ENCODE measurements around the gene RAB11FIP2. TPM values are rescaled to one million over a fixed set of nuclear protein-coding genes. Genes with fewer than 3 reads are reported as not detected.
A peak's percentile ranks its signal among the peaks of the same experiment; 100 is the strongest.

RAB11FIP2 gene
- total RNA-seq, 1 experiment from 2014 or later = 12.2 TPM

DNA sequence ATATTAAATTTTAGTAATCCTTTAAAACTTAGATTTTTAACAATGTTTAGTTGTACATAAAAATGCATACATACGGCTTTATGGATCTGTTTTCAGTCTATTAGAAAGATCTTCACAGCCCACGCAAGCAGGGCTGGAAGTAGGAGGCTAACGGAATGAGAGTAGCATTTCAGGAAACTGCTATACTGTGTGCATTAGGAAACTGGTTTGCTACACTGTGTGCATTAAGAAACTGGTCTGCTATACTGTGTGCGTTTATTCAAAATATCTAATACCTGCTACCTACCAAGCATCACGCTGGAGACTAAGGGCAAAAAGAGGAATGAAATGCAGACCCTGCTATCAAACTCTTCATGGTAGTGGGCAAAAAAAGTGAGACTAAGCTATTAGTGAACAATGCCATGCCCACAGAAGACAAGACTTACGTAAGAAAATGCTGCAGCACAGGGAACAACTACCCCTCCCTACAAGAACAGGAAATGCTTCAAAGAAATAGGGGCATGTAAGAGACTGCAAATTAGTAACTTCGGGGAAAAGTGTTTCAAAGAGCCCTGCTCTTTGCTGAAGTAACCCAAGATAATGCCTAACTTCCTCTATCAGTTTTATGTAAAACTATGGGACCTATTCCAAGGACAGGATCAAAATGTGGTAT lies 11.3 kb downstream of the RAB11FIP2 start:
- TF ChIP-seq KAT7 (CRISPR knock-in tag; IDR thresholded peaks at IDR 0.05; ENCODE audit: borderline replicate concordance) = no peak
- TF ChIP-seq, protein P1, sequence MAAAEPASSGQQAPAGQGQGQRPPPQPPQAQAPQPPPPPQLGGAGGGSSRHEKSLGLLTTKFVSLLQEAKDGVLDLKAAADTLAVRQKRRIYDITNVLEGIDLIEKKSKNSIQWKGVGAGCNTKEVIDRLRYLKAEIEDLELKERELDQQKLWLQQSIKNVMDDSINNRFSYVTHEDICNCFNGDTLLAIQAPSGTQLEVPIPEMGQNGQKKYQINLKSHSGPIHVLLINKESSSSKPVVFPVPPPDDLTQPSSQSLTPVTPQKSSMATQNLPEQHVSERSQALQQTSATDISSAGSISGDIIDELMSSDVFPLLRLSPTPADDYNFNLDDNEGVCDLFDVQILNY (CRISPR knock-in tag; IDR thresholded peaks at IDR 0.05) = no peak
- TF ChIP-seq, protein P2, sequence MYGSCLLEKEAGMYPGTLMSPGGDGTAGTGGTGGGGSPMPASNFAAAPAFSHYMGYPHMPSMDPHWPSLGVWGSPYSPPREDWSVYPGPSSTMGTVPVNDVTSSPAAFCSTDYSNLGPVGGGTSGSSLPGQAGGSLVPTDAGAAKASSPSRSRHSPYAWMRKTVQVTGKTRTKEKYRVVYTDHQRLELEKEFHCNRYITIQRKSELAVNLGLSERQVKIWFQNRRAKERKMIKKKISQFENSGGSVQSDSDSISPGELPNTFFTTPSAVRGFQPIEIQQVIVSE (CRISPR knock-in tag; IDR thresholded peaks at IDR 0.05; ENCODE audit: borderline replicate concordance) = no peak
- no peak for TF ChIP-seq NFATC4 (CRISPR knock-in tag; IDR thresholded peaks at IDR 0.05)
- no peak for TF ChIP-seq ZNF416 (CRISPR knock-in tag; IDR thresholded peaks at IDR 0.05)
- no peak for TF ChIP-seq NR1H2 (CRISPR knock-in tag; IDR thresholded peaks at IDR 0.05)
- TF ChIP-seq, protein P3, sequence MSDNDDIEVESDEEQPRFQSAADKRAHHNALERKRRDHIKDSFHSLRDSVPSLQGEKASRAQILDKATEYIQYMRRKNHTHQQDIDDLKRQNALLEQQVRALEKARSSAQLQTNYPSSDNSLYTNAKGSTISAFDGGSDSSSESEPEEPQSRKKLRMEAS (CRISPR knock-in tag; IDR thresholded peaks at IDR 0.05) = no peak
- TF ChIP-seq, protein P4, sequence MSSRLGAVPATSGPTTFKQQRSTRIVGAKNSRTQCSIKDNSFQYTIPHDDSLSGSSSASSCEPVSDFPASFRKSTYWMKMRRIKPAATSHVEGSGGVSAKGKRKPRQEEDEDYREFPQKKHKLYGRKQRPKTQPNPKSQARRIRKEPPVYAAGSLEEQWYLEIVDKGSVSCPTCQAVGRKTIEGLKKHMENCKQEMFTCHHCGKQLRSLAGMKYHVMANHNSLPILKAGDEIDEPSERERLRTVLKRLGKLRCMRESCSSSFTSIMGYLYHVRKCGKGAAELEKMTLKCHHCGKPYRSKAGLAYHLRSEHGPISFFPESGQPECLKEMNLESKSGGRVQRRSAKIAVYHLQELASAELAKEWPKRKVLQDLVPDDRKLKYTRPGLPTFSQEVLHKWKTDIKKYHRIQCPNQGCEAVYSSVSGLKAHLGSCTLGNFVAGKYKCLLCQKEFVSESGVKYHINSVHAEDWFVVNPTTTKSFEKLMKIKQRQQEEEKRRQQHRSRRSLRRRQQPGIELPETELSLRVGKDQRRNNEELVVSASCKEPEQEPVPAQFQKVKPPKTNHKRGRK (CRISPR knock-in tag; IDR thresholded peaks at IDR 0.05; ENCODE audit: borderline replicate concordance) = no peak
- TF ChIP-seq RELA (CRISPR knock-in tag; IDR thresholded peaks at IDR 0.05; ENCODE audit: borderline replicate concordance) = no peak
- TF ChIP-seq FOXK1 (CRISPR knock-in tag; IDR thresholded peaks at IDR 0.05) = no peak
- TF ChIP-seq, protein P5, sequence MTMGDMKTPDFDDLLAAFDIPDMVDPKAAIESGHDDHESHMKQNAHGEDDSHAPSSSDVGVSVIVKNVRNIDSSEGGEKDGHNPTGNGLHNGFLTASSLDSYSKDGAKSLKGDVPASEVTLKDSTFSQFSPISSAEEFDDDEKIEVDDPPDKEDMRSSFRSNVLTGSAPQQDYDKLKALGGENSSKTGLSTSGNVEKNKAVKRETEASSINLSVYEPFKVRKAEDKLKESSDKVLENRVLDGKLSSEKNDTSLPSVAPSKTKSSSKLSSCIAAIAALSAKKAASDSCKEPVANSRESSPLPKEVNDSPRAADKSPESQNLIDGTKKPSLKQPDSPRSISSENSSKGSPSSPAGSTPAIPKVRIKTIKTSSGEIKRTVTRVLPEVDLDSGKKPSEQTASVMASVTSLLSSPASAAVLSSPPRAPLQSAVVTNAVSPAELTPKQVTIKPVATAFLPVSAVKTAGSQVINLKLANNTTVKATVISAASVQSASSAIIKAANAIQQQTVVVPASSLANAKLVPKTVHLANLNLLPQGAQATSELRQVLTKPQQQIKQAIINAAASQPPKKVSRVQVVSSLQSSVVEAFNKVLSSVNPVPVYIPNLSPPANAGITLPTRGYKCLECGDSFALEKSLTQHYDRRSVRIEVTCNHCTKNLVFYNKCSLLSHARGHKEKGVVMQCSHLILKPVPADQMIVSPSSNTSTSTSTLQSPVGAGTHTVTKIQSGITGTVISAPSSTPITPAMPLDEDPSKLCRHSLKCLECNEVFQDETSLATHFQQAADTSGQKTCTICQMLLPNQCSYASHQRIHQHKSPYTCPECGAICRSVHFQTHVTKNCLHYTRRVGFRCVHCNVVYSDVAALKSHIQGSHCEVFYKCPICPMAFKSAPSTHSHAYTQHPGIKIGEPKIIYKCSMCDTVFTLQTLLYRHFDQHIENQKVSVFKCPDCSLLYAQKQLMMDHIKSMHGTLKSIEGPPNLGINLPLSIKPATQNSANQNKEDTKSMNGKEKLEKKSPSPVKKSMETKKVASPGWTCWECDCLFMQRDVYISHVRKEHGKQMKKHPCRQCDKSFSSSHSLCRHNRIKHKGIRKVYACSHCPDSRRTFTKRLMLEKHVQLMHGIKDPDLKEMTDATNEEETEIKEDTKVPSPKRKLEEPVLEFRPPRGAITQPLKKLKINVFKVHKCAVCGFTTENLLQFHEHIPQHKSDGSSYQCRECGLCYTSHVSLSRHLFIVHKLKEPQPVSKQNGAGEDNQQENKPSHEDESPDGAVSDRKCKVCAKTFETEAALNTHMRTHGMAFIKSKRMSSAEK (CRISPR knock-in tag; IDR thresholded peaks at IDR 0.05; ENCODE audit: borderline replicate concordance) = no peak
- CTCF ChIA-PET = no interaction called here
- peak overlapping the region; percentile 79; the same call in 1 of the 2 replicates for H3K27ac Mint-ChIP-seq

DNA sequence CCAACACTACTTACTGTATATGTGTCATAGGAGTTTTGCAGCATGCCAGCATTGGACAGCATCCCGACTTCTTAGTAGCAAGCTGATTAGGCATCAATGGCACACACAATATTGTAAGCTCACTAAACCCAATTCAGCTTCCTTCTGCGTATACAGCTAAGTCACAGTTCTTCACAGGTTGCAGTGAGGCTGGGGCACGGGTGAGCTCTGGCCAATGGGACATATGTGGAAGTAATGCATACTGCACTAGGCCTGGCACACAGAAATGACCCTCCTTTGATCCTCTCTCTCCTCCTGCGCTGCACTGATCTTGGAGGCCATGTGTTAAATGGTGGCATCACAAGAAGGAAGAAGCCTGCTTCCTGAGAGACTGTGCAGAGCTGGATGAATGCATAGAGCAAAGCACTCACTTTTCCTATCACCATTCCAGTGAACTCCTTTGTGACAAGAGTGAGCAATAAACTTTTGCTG lies 11.9 kb downstream of the RAB11FIP2 start:
- Mint-ChIP-seq H3K27me3 (ENCODE audit: low read depth) (no peaks in the 10 kb centered on the region), H3K4me3 (no peak overlapping the region), H3K4me1 (peaks cover 35% of the 10 kb centered on the region), H3K9me3 (no peaks in the 10 kb centered on the region), H3K36me3 (no peaks in the 10 kb centered on the region; the same call in 1 of the 2 replicates), H3K27ac (no peak overlapping the region)
- POLR2A ChIA-PET = no interaction called here
- no peak for DNase-seq (ENCODE audit: low spot score)
- no peak for TF ChIP-seq FOXP1 (CRISPR knock-in tag; IDR thresholded peaks at IDR 0.05; ENCODE audit: borderline replicate concordance)
- TF ChIP-seq, protein P6, sequence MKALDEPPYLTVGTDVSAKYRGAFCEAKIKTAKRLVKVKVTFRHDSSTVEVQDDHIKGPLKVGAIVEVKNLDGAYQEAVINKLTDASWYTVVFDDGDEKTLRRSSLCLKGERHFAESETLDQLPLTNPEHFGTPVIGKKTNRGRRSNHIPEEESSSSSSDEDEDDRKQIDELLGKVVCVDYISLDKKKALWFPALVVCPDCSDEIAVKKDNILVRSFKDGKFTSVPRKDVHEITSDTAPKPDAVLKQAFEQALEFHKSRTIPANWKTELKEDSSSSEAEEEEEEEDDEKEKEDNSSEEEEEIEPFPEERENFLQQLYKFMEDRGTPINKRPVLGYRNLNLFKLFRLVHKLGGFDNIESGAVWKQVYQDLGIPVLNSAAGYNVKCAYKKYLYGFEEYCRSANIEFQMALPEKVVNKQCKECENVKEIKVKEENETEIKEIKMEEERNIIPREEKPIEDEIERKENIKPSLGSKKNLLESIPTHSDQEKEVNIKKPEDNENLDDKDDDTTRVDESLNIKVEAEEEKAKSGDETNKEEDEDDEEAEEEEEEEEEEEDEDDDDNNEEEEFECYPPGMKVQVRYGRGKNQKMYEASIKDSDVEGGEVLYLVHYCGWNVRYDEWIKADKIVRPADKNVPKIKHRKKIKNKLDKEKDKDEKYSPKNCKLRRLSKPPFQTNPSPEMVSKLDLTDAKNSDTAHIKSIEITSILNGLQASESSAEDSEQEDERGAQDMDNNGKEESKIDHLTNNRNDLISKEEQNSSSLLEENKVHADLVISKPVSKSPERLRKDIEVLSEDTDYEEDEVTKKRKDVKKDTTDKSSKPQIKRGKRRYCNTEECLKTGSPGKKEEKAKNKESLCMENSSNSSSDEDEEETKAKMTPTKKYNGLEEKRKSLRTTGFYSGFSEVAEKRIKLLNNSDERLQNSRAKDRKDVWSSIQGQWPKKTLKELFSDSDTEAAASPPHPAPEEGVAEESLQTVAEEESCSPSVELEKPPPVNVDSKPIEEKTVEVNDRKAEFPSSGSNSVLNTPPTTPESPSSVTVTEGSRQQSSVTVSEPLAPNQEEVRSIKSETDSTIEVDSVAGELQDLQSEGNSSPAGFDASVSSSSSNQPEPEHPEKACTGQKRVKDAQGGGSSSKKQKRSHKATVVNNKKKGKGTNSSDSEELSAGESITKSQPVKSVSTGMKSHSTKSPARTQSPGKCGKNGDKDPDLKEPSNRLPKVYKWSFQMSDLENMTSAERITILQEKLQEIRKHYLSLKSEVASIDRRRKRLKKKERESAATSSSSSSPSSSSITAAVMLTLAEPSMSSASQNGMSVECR (CRISPR knock-in tag; IDR thresholded peaks at IDR 0.05; ENCODE audit: borderline replicate concordance) = no peak
- no peak for ATAC-seq
- CTCF ChIA-PET = no interaction called here

More for the DNA sequence above, 11.3 kb downstream of the RAB11FIP2 start:
- H3K4me3 Mint-ChIP-seq = no peak overlapping the region
- POLR2A ChIA-PET = no interaction called here
- H3K9me3 Mint-ChIP-seq = no peaks in the 10 kb centered on the region
- no peak; the same call in 1 of the 2 replicates for ATAC-seq
- DNase-seq (ENCODE audit: low spot score) = no peak
- peaks cover 31% of the 10 kb centered on the region for H3K4me1 Mint-ChIP-seq
- H3K36me3 Mint-ChIP-seq = no peaks in the 10 kb centered on the region; the same call in 1 of the 2 replicates
- no peaks in the 10 kb centered on the region for H3K27me3 Mint-ChIP-seq (ENCODE audit: low read depth)

Measured in WTC11 (cell line).